Neural crest cell (in vitro differentiated cells): ENCODE measurements around the gene LYPD6. TPM values are rescaled to one million over a fixed set of nuclear protein-coding genes. Genes with fewer than 3 reads are reported as not detected.

Experiments used
- DNase-seq: peaks from one replicate; pipeline ENCODE4 v3.0.0; 2021; ENCODE audit warnings: low read depth, mixed read lengths, low spot score
- H3K27ac Mint-ChIP-seq: one replicate; pipeline ENCODE4 v1.8.0; 2021; ENCODE audit warnings: mild to moderate bottlenecking, mixed read lengths; ENCODE audit not compliant: unreplicated experiment
- H3K27me3 Mint-ChIP-seq: 2 replicates; pipeline ENCODE4 v1.8.0; 2021; ENCODE audit warnings: low read depth, mild to moderate bottlenecking, mixed read lengths
- H3K36me3 Mint-ChIP-seq: 2 replicates; pipeline ENCODE4 v1.8.0; 2021; ENCODE audit warnings: low read depth, mild to moderate bottlenecking, mixed read lengths
- H3K4me1 Mint-ChIP-seq: 2 replicates; pipeline ENCODE4 v1.8.0; 2021; ENCODE audit warnings: mixed read lengths
- H3K4me3 Mint-ChIP-seq: one replicate; pipeline ENCODE4 v1.8.0; 2021; ENCODE audit warnings: mild to moderate bottlenecking, mixed read lengths
- H3K9me3 Mint-ChIP-seq: 2 replicates; pipeline ENCODE4 v1.8.0; 2021; ENCODE audit warnings: mixed read lengths
- CTCF ChIP-seq: fragments of 200-600 bp; sonication (generic); conservative IDR thresholded peaks from 2 replicates; pipeline ENCODE4 v1.5.0; 2021; ENCODE audit warnings: antibody characterized with exemption, mild to moderate bottlenecking
- total RNA-seq: library from RNA; stranded (reverse); gene quantifications from 2 replicates; pipeline ENCODE4 v1.2.1, GENCODE V29; 2021

LYPD6 gene
- total RNA-seq, 1 donor from 2014 or later = 7.1 TPM

- Mint-ChIP-seq H3K27ac (no peak overlapping the region), H3K4me3 (no peak overlapping the region), H3K9me3 (peaks cover 14% of the 10 kb centered on the region), H3K27me3 (no peaks in the 10 kb centered on the region), H3K36me3 (peaks cover 22% of the 10 kb centered on the region), H3K4me1 (no peaks in the 10 kb centered on the region)
- DNase-seq = no peak
- TF ChIP-seq CTCF = no peak
These were observed 133.1 kb downstream of the LYPD6 start for GRCh38 chr2:149463328-149464002.

GRCh38 chr2:149464396-149464795, 134.0 kb downstream of the LYPD6 start:
- H3K9me3 Mint-ChIP-seq = peaks cover 8% of the 10 kb centered on the region
- DNase-seq = no peak
- H3K36me3 Mint-ChIP-seq = peaks cover 18% of the 10 kb centered on the region
- H3K27me3 Mint-ChIP-seq = no peaks in the 10 kb centered on the region
- no peak for TF ChIP-seq CTCF
- H3K27ac Mint-ChIP-seq = no peak overlapping the region
- no peaks in the 10 kb centered on the region for H3K4me1 Mint-ChIP-seq
- H3K4me3 Mint-ChIP-seq = no peak overlapping the region

- TF ChIP-seq CTCF = no peak
- peaks cover 15% of the 10 kb centered on the region for H3K36me3 Mint-ChIP-seq
- peaks cover under 1% of the 10 kb centered on the region for H3K9me3 Mint-ChIP-seq
- H3K4me1 Mint-ChIP-seq = no peaks in the 10 kb centered on the region
- no peak overlapping the region for H3K4me3 Mint-ChIP-seq
- H3K27me3 Mint-ChIP-seq = no peaks in the 10 kb centered on the region
- DNase-seq = no peak
- no peak overlapping the region for H3K27ac Mint-ChIP-seq
These were observed 135.5 kb downstream of the LYPD6 start for GRCh38 chr2:149465873-149466272.

GRCh38 chr2:149466635-149467034, 136.2 kb downstream of the LYPD6 start:
- H3K4me3 Mint-ChIP-seq = no peak overlapping the region
- DNase-seq = no peak
- no peaks in the 10 kb centered on the region for H3K9me3 Mint-ChIP-seq
- no peaks in the 10 kb centered on the region for H3K4me1 Mint-ChIP-seq
- H3K27ac Mint-ChIP-seq = no peak overlapping the region
- TF ChIP-seq CTCF = no peak
- no peaks in the 10 kb centered on the region for H3K27me3 Mint-ChIP-seq
- H3K36me3 Mint-ChIP-seq = peaks cover 16% of the 10 kb centered on the region

- Mint-ChIP-seq H3K4me3 (no peak overlapping the region), H3K4me1 (no peaks in the 10 kb centered on the region), H3K27me3 (no peaks in the 10 kb centered on the region), H3K9me3 (no peaks in the 10 kb centered on the region), H3K27ac (no peak overlapping the region), H3K36me3 (peaks cover 15% of the 10 kb centered on the region)
- no peak for TF ChIP-seq CTCF
- DNase-seq = no peak
These were observed 137.0 kb downstream of the LYPD6 start for GRCh38 chr2:149467436-149467835.
